HepG2 (cell line): Measurements from ENCODE around the gene KCNQ5. TPM values are rescaled to one million over a fixed set of nuclear protein-coding genes. Genes with fewer than 3 reads are reported as not detected.

Source experiments
- ATAC-seq: fragments of 200-7000 bp; cut with Tn5 transposase; 3 replicates; pipeline ENCODE4 v1.9.1; 2020; ENCODE audit warnings: mild to moderate bottlenecking, moderate library complexity
- BruUV-seq: library from RNA; stranded (reverse); fragments of 400-500 nt; replicated peaks from 2 replicates; lab custom pipeline; 2021; lab: Mats Ljungman, UMichigan
- CTCF ChIA-PET: fragments of 300-600 bp; formaldehyde crosslinking; extraction: SDS; loops from one replicate; lab custom pipeline; 2021; ENCODE audit warnings: low total read pairs, inconsistent platforms, low intra/inter-chr PET ratio; lab: Yijun Ruan, JAX
- POLR2A ChIA-PET: fragments of 350-600 bp; sonication (Branson Sonifier 250); formaldehyde crosslinking; loops from one replicate; lab custom pipeline; 2020; ENCODE audit warnings: antibody characterized with exemption, inconsistent platforms; lab: Yijun Ruan, JAX
- DNase-seq: peaks from one replicate; pipeline ENCODE4 v3.0.0-alpha.2; 2015; ENCODE audit warnings: low spot score
- FAIRE-seq: peaks from 3 replicates; lab custom pipeline; 2011; peaks lifted over from hg19 to GRCh38; lab: Jason Lieb, UNC
- H2AFZ ChIP-seq: one replicate; pipeline ENCODE4 v1.6.1; 2011; ENCODE audit warnings: low read length, inconsistent platforms
- H3K27ac ChIP-seq: fragments of 300-600 bp; 3 replicates; pipeline ENCODE4 v1.8.0; 2011; ENCODE audit warnings: mixed run types, mild to moderate bottlenecking, mixed read lengths, low read length, inconsistent platforms; ENCODE audit not compliant: insufficient read depth; ENCODE audit errors: extremely low read length
- H3K27me3 ChIP-seq, 2 experiments: fragments of 200-600 bp in 1 of 2; 2 replicates in 1 of 2; 3 replicates in 1 of 2; pipeline versions ENCODE4 v1.6.0 to v1.8.0; 2011; ENCODE audit warnings: low read length in 2 of 2, mild to moderate bottlenecking in 2 of 2, moderate library complexity in 2 of 2, inconsistent platforms in 1 of 2; ENCODE audit not compliant: insufficient read depth in 2 of 2, control insufficient read depth in 1 of 2
- H3K36me3 ChIP-seq, 2 experiments: fragments of 200-600 bp in 1 of 2; replicated peaks in 1 of 2; 2 replicates in 1 of 2; 3 replicates in 1 of 2; pipeline versions ENCODE4 v1.5.1 to v1.8.0; 2011; ENCODE audit warnings: low read length in 2 of 2, inconsistent platforms in 1 of 2; ENCODE audit not compliant: insufficient read depth in 2 of 2, control insufficient read depth in 1 of 2
- H3K4me1 ChIP-seq: 2 replicates; pipeline ENCODE4 v1.5.1; 2012; ENCODE audit warnings: low read length, inconsistent platforms; ENCODE audit not compliant: insufficient read depth
- H3K4me2 ChIP-seq: 2 replicates; pipeline ENCODE4 v1.6.0; 2011; ENCODE audit warnings: low read depth, low read length, inconsistent platforms
- H3K4me3 ChIP-seq, 3 experiments: fragments of 200-600 bp in 1 of 3; sonication (generic), shearing (Covaris generic) in 1 of 3; replicated peaks in 1 of 3; 2 replicates each; pipeline ENCODE4 v1.5.1; 2011 to 2016; ENCODE audit warnings: low read length in 3 of 3, inconsistent platforms in 2 of 3, low read depth in 2 of 3, mild to moderate bottlenecking in 2 of 3, control low read depth in 1 of 3, mixed read lengths in 1 of 3; ENCODE audit not compliant: insufficient read depth in 1 of 3
- H3K79me2 ChIP-seq: one replicate; pipeline ENCODE4 v1.6.1; 2011; ENCODE audit warnings: low read length, inconsistent platforms; ENCODE audit not compliant: insufficient read depth
- H3K9ac ChIP-seq: 2 replicates; pipeline ENCODE4 v1.6.0; 2011; ENCODE audit warnings: mild to moderate bottlenecking, low read depth, low read length, inconsistent platforms; ENCODE audit not compliant: insufficient read depth
- H3K9me3 ChIP-seq: 2 replicates; pipeline ENCODE4 v1.5.1; 2012; ENCODE audit warnings: mild to moderate bottlenecking, low read length
- H4K20me1 ChIP-seq: 2 replicates; pipeline ENCODE4 v1.6.0; 2011; ENCODE audit warnings: inconsistent platforms, mild to moderate bottlenecking, low read length, moderate library complexity; ENCODE audit not compliant: insufficient read depth
- HNF4G ChIP-seq, 2 experiments: sonication (generic) in 1 of 2; formaldehyde crosslinking in 1 of 2; IDR thresholded peaks; 2 replicates each; pipeline versions ENCODE4 v1.4.0 to v1.6.1; 2011 to 2020; ENCODE audit warnings: borderline replicate concordance in 2 of 2, low read depth in 2 of 2, mild to moderate bottlenecking in 2 of 2, low read length in 1 of 2, missing genetic modification reagents in 1 of 2, moderate library complexity in 1 of 2
- KLF12 ChIP-seq: sonication (generic); formaldehyde crosslinking; IDR thresholded peaks from 2 replicates; pipeline ENCODE4 v1.4.0; 2020; ENCODE audit warnings: missing genetic modification reagents, borderline replicate concordance
- NBN ChIP-seq: fragments of 450-650 bp; conservative IDR thresholded peaks from 2 replicates; pipeline ENCODE4 v1.6.1; 2017
- RFX3 ChIP-seq: IDR thresholded peaks from 2 replicates; pipeline ENCODE4 v1.6.1; 2016; ENCODE audit warnings: missing biosample characterization, missing genetic modification reagents
- STAT6 ChIP-seq: sonication (generic); formaldehyde crosslinking; IDR thresholded peaks from 2 replicates; pipeline ENCODE4 v1.4.0; 2020; ENCODE audit warnings: missing genetic modification reagents, mild to moderate bottlenecking, borderline replicate concordance
- TEAD3 ChIP-seq: optimal IDR thresholded peaks from 2 replicates; pipeline ENCODE3; 2016; ENCODE audit warnings: borderline replicate concordance
- USF2 ChIP-seq, 2 experiments: sonication (generic) in 1 of 2; formaldehyde crosslinking in 1 of 2; IDR thresholded peaks; 2 replicates each; pipeline versions ENCODE4 v1.5.1 to v1.6.1; 2011 to 2020; ENCODE audit warnings: borderline replicate concordance in 1 of 2, low read depth in 1 of 2, low read length in 1 of 2, mild to moderate bottlenecking in 1 of 2, missing genetic modification reagents in 1 of 2, moderate library complexity in 1 of 2
- ZBTB2 ChIP-seq: sonication (generic); formaldehyde crosslinking; IDR thresholded peaks from 2 replicates; pipeline ENCODE4 v1.8.0; 2022; ENCODE audit warnings: low read depth, missing genetic modification reagents
- ZMAT3 ChIP-seq: sonication (generic); formaldehyde crosslinking; conservative IDR thresholded peaks from 2 replicates; pipeline ENCODE4 v1.7.0; 2021; ENCODE audit warnings: missing genetic modification reagents
- ZNF207 ChIP-seq: fragments of 450-650 bp; IDR thresholded peaks from 2 replicates; pipeline ENCODE4 v1.6.1; 2016; ENCODE audit warnings: antibody characterized with exemption, borderline replicate concordance
- ZNF281 ChIP-seq: sonication (generic); formaldehyde crosslinking; IDR thresholded peaks from 2 replicates; pipeline ENCODE4 v1.4.0; 2020; ENCODE audit warnings: missing genetic modification reagents, borderline replicate concordance
- ZNF326 ChIP-seq: sonication (generic); formaldehyde crosslinking; IDR thresholded peaks from 2 replicates; pipeline ENCODE4 v1.4.0; 2020; ENCODE audit warnings: missing genetic modification reagents, borderline replicate concordance
- WGBS: methylation state at CpG from one replicate; pipeline ENCODE4 v1.1.6; 2017; ENCODE audit warnings: low lambda C conversion rate; 5-methylcytosine and 5-hydroxymethylcytosine counted together
- in situ Hi-C: cut with HindIII; loops from 2 replicates; pipeline ENCODE4 v1.10.0; 2017; ENCODE audit warnings: low pct_unique_long_range_greater_than_20kb; ENCODE audit not compliant: extremely low pct_ligation_motif_present
- intact Hi-C: fragments of 100-400 bp; cut with micrococcal nuclease; formaldehyde crosslinking; loops from one replicate; pipeline ENCODE4 v1.10.0; 2022; ENCODE audit not compliant: unreplicated experiment
- polyA plus RNA-seq, 8 experiments: library from polyadenylated mRNA; depleted of rRNA in 3 of 8; stranded (reverse) in 7 of 8; unstranded in 1 of 8; fragments of >200 nt; fragmentation: Illumina TruSeq in 4 of 8; extraction: Trizol in 4 of 8; gene quantifications; 2 replicates each; pipeline versions ENCODE4 v1.2.1 to v1.2.3, GENCODE V29; 2011 to 2016; ENCODE audit warnings: low read depth in 4 of 8, missing spikeins in 1 of 8, mixed read lengths in 1 of 8; ENCODE audit not compliant: insufficient read depth in 1 of 8
- total RNA-seq, 5 experiments: library from RNA; depleted of rRNA; stranded (reverse); fragments of >200 nt; fragmentation: Illumina TruSeq; extraction: Trizol; gene quantifications; 2 replicates each; pipeline ENCODE4 v1.2.3, GENCODE V29; 2016; ENCODE audit warnings: low read depth in 1 of 5

KCNQ5 gene
- total and polyA plus RNA-seq, 2 of the 13 experiments (the other 11 are each of a cell fraction or from before 2014, with no cell fraction given) = 0.04 TPM; not detected in 1

- intact Hi-C loops = no loop called here
- TF ChIP-seq USF2 (IDR thresholded peaks at IDR 0.05; ENCODE audit: low read depth, low read length) = no peak
- TF ChIP-seq USF2 (CRISPR knock-in tag; IDR thresholded peaks at IDR 0.05; ENCODE audit: borderline replicate concordance) = no peak
- TF ChIP-seq TEAD3 = no peak
- no peak for TF ChIP-seq ZNF207
- TF ChIP-seq RFX3 (CRISPR knock-in tag) = no peak
- TF ChIP-seq ZMAT3 (CRISPR knock-in tag) = no peak
- no peak for TF ChIP-seq KLF12
- TF ChIP-seq ZBTB2 (CRISPR knock-in tag) = no peak
- no peak for TF ChIP-seq STAT6 (CRISPR knock-in tag)
- TF ChIP-seq HNF4G (IDR thresholded peaks at IDR 0.05; ENCODE audit: borderline replicate concordance, low read depth, low read length) = no peak
- TF ChIP-seq HNF4G (CRISPR knock-in tag; IDR thresholded peaks at IDR 0.05; ENCODE audit: borderline replicate concordance, low read depth) = no peak
- TF ChIP-seq NBN = no peak
- TF ChIP-seq ZNF326 = no peak
- TF ChIP-seq ZNF281 (CRISPR knock-in tag) = no peak
Measured at GRCh38 chr6:73156793-73157767, 535.2 kb downstream of the KCNQ5 start.

More at GRCh38 chr6:73156793-73157767, 535.2 kb downstream of the KCNQ5 start:
- in situ Hi-C loops = no loop called here
- no peaks in the 10 kb centered on the region for H4K20me1 ChIP-seq
- no peaks in the 10 kb centered on the region for H3K9me3 ChIP-seq
- ATAC-seq = no peak
- DNase-seq = no peak
- H3K4me2 ChIP-seq = no peak overlapping the region
- POLR2A ChIA-PET = no interaction called here
- no peaks in the 10 kb centered on the region for H3K4me1 ChIP-seq
- H3K27me3 ChIP-seq = no peaks in the 10 kb centered on the region
- WGBS = 49% methylated on average over 39 of the region's 41 CpGs
- H3K9ac ChIP-seq = no peak overlapping the region
- BruUV-seq = no TSS peak
- no peak overlapping the region for H3K27ac ChIP-seq
- H2AFZ ChIP-seq = no peak overlapping the region
- FAIRE-seq = no peak
- H3K4me3 ChIP-seq = no peak overlapping the region
- CTCF ChIA-PET = no interaction called here
- H3K79me2 ChIP-seq = no peaks in the 10 kb centered on the region
- H3K36me3 ChIP-seq = no peaks in the 10 kb centered on the region
